WTC11 (cell line): ENCODE measurements around the gene MYCBP2. TPM values are rescaled to one million over a fixed set of nuclear protein-coding genes. Genes with fewer than 3 reads are reported as not detected.

Experiments used
- ATAC-seq: fragments of 200-7000 bp; cut with Tn5 transposase; 2 replicates; pipeline ENCODE4 v1.10.0; 2021; ENCODE audit warnings: mild to moderate bottlenecking, moderate library complexity
- CTCF ChIA-PET: fragments of 300-600 bp; sonication (Branson Sonifier 250); formaldehyde crosslinking; loops from one replicate; lab custom pipeline; 2021; ENCODE audit warnings: antibody characterized with exemption; lab: Charles Lee
- POLR2A ChIA-PET: fragments of 350-600 bp; sonication (Branson Sonifier 250); formaldehyde crosslinking; loops from one replicate; lab custom pipeline; 2021; ENCODE audit warnings: antibody characterized with exemption; lab: Charles Lee
- DNase-seq: peaks from one replicate; pipeline ENCODE4 v3.0.0; 2021; ENCODE audit warnings: low spot score
- H3K27ac Mint-ChIP-seq: 2 replicates; pipeline ENCODE4 v1.8.0; 2021; ENCODE audit warnings: mixed read lengths
- H3K27me3 Mint-ChIP-seq: 2 replicates; pipeline ENCODE4 v1.8.0; 2021; ENCODE audit warnings: low read depth, mild to moderate bottlenecking, moderate library complexity, mixed read lengths
- H3K36me3 Mint-ChIP-seq: 2 replicates; pipeline ENCODE4 v1.8.0; 2021; ENCODE audit warnings: mixed read lengths
- H3K4me1 Mint-ChIP-seq: 2 replicates; pipeline ENCODE4 v1.8.0; 2022; ENCODE audit warnings: mixed read lengths
- H3K4me3 Mint-ChIP-seq: 2 replicates; pipeline ENCODE4 v1.8.0; 2021; ENCODE audit warnings: mild to moderate bottlenecking, moderate library complexity, mixed read lengths
- H3K9me3 Mint-ChIP-seq: 2 replicates; pipeline ENCODE4 v1.8.0; 2021; ENCODE audit warnings: mixed read lengths
- CDX4 ChIP-seq: fragments of 250-450 bp; sonication (Bioruptor Pico); IDR thresholded peaks from 2 replicates; pipeline ENCODE4 v1.9.0; 2021; ENCODE audit warnings: moderate library complexity, mild to moderate bottlenecking, inconsistent platforms, borderline replicate concordance
- CREB1 ChIP-seq: sonication (generic); formaldehyde crosslinking; IDR thresholded peaks from 2 replicates; pipeline ENCODE4 v1.8.0; 2023; ENCODE audit warnings: mild to moderate bottlenecking, missing genetic modification reagents
- CREM ChIP-seq: sonication (generic); formaldehyde crosslinking; IDR thresholded peaks from 2 replicates; pipeline ENCODE4 v1.8.1; 2022; ENCODE audit warnings: mild to moderate bottlenecking, missing genetic modification reagents, moderate library complexity
- E2F4 ChIP-seq: sonication (generic); formaldehyde crosslinking; IDR thresholded peaks from 2 replicates; pipeline ENCODE4 v1.8.1; 2022; ENCODE audit warnings: low read depth, mild to moderate bottlenecking, moderate library complexity, missing genetic modification reagents, borderline replicate concordance
- OVOL2 ChIP-seq: fragments of 250-450 bp; sonication (Bioruptor Pico); IDR thresholded peaks from 2 replicates; pipeline ENCODE4 v1.9.0; 2021; ENCODE audit warnings: mild to moderate bottlenecking, borderline replicate concordance
- PRDM15 ChIP-seq: sonication (generic); formaldehyde crosslinking; IDR thresholded peaks from 2 replicates; pipeline ENCODE4 v1.8.0; 2022; ENCODE audit warnings: missing genetic modification reagents
- TCF7 ChIP-seq: sonication (generic); formaldehyde crosslinking; IDR thresholded peaks from 2 replicates; pipeline ENCODE4 v1.8.0; 2022; ENCODE audit warnings: mild to moderate bottlenecking, low read depth, missing genetic modification reagents, moderate library complexity
- ZBTB43 ChIP-seq: sonication (generic); formaldehyde crosslinking; IDR thresholded peaks from 2 replicates; pipeline ENCODE4 v1.8.1; 2023; ENCODE audit warnings: mild to moderate bottlenecking, missing genetic modification reagents
- ZNF219 ChIP-seq: sonication (generic); formaldehyde crosslinking; IDR thresholded peaks from 2 replicates; pipeline ENCODE4 v1.8.0; 2023; ENCODE audit warnings: missing genetic modification reagents, mild to moderate bottlenecking, borderline replicate concordance
- ZNF512 ChIP-seq: sonication (generic); formaldehyde crosslinking; IDR thresholded peaks from 2 replicates; pipeline ENCODE4 v1.8.1; 2022; ENCODE audit warnings: missing genetic modification reagents, borderline replicate concordance
- total RNA-seq: library from RNA; stranded (reverse); gene quantifications from 3 replicates; pipeline ENCODE4 v1.2.3, GENCODE V29; 2021
- TF ChIP-seq, protein P1 (sequence below): sonication (generic); formaldehyde crosslinking; IDR thresholded peaks from 2 replicates; pipeline ENCODE4 v1.8.0; 2023; ENCODE audit warnings: missing genetic modification reagents, mild to moderate bottlenecking, borderline replicate concordance

Gene MYCBP2
- total RNA-seq, 1 experiment from 2014 or later, result 54.3 TPM

DNA sequence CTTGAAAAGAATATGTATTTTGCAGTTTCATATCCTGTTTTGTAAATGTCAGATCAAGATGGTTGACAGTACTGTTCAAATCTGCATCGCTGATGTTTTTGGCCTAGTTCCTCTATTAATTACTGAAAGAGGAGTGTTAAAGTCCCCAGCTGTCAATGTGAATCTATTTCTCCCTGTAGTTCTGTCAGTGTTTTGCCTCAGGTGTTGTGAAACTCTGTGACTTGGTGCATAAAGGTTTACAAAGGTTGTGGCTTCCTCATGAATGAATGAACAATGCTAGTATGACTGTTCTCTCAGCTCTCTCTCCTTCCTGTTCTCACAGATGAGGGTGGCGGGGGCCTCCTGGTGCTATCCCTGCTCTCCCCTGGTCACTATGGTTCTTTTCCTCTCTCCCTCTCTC lies 142.4 kb downstream of the MYCBP2 start (continued):
- TF ChIP-seq, protein P1, sequence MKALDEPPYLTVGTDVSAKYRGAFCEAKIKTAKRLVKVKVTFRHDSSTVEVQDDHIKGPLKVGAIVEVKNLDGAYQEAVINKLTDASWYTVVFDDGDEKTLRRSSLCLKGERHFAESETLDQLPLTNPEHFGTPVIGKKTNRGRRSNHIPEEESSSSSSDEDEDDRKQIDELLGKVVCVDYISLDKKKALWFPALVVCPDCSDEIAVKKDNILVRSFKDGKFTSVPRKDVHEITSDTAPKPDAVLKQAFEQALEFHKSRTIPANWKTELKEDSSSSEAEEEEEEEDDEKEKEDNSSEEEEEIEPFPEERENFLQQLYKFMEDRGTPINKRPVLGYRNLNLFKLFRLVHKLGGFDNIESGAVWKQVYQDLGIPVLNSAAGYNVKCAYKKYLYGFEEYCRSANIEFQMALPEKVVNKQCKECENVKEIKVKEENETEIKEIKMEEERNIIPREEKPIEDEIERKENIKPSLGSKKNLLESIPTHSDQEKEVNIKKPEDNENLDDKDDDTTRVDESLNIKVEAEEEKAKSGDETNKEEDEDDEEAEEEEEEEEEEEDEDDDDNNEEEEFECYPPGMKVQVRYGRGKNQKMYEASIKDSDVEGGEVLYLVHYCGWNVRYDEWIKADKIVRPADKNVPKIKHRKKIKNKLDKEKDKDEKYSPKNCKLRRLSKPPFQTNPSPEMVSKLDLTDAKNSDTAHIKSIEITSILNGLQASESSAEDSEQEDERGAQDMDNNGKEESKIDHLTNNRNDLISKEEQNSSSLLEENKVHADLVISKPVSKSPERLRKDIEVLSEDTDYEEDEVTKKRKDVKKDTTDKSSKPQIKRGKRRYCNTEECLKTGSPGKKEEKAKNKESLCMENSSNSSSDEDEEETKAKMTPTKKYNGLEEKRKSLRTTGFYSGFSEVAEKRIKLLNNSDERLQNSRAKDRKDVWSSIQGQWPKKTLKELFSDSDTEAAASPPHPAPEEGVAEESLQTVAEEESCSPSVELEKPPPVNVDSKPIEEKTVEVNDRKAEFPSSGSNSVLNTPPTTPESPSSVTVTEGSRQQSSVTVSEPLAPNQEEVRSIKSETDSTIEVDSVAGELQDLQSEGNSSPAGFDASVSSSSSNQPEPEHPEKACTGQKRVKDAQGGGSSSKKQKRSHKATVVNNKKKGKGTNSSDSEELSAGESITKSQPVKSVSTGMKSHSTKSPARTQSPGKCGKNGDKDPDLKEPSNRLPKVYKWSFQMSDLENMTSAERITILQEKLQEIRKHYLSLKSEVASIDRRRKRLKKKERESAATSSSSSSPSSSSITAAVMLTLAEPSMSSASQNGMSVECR (CRISPR knock-in tag), result no peak

DNA sequence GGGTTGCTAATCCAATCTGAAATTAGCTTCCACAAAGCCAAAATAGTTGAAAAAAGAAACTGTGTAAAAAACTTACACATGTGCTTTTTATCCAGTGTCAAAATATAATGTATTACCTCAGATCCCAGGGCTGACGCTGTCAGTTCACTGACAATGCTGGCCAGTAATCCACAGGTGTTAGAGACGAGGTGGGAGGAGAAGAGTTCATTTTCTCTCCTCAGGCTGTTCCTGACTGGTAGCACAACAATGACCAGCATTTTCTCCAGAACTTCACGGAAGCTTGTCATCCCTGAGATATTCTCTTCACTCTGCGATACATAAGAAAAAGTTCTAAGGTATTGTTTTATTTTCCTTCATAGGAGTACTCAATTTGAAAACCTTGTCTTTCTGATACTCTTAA lies 146.9 kb downstream of the MYCBP2 start:
- ATAC-seq (no peak), DNase-seq (no peak)
- TF ChIP-seq ZNF219 (no peak), OVOL2 (CRISPR knock-in tag) (no peak), CREM (CRISPR knock-in tag) (no peak)
- TF ChIP-seq, protein P1 (CRISPR knock-in tag), result no peak
- no peaks in the 10 kb centered on the region for H3K27me3 Mint-ChIP-seq
- H3K27ac Mint-ChIP-seq, result no peak overlapping the region
- ChIA-PET CTCF (no interaction called here), POLR2A (no interaction called here)
- no peaks in the 10 kb centered on the region for H3K4me1 Mint-ChIP-seq
- no peaks in the 10 kb centered on the region for H3K9me3 Mint-ChIP-seq
- peaks cover 30% of the 10 kb centered on the region for H3K36me3 Mint-ChIP-seq
- H3K4me3 Mint-ChIP-seq, result no peak overlapping the region

DNA sequence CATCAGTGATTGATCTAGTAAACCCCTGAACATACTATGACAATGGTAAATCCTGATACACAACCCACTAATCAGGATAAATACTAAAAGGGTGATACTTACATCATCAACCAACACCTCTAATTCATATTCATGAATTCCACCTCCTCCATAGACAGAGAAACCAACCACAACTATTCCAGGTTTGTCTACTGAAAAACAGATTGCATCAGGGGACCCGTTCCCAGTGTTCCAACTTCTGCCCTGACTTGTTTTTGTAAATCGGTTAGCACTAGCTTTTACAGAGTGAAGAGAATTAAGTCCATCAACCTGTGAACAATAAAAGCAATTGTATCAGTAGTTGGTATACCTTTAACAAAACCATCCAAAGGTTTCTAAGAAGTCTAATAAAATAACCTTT lies 149.2 kb downstream of the MYCBP2 start:
- H3K27ac Mint-ChIP-seq, result no peak overlapping the region
- H3K36me3 Mint-ChIP-seq, result peaks cover 35% of the 10 kb centered on the region
- no peaks in the 10 kb centered on the region for H3K27me3 Mint-ChIP-seq
- H3K9me3 Mint-ChIP-seq, result no peaks in the 10 kb centered on the region
- TF ChIP-seq E2F4 (CRISPR knock-in tag) (no peak), PRDM15 (CRISPR knock-in tag) (no peak), ZNF512 (CRISPR knock-in tag) (no peak), CREB1 (CRISPR knock-in tag) (no peak), TCF7 (no peak), ZNF219 (no peak), CDX4 (no peak), ZBTB43 (no peak)
- TF ChIP-seq, all 79 proteins: peak for 0
- POLR2A ChIA-PET, result no interaction called here
- ATAC-seq (no peak), DNase-seq (no peak)
- Mint-ChIP-seq H3K4me3 (no peak overlapping the region), H3K4me1 (no peaks in the 10 kb centered on the region)
- CTCF ChIA-PET, result no interaction called here
